ENCODE results near the gene CHRFAM7A.
"Not testable (repeated sequence)": the region's sequence is repeated elsewhere in the genome, so short reads cannot be mapped to it uniquely, and the experiment has no call there.

Gene CHRFAM7A

DNA sequence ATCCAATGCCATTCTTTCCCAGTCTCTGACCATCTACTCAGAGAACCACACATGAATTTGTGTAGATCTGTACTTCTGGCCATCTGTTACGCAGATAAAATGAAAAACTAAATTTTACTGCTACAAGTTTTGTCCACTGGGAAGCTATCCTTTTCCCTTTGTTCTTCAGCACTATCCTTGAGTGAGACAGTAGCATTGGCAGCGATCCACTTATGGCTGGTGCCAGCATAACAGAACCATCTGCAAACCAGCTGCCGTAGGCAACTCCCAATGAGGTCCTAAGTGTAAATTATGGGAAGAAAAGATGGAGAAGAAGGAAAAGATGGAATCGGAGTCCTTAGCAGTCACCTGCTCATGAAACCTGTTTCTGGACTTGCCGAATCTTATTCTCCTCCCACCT is 72.3 kb downstream of the CHRFAM7A start:
- DNase-seq (ENCODE audit: low read depth in 2 of 2), result not testable (repeated sequence)

DNA sequence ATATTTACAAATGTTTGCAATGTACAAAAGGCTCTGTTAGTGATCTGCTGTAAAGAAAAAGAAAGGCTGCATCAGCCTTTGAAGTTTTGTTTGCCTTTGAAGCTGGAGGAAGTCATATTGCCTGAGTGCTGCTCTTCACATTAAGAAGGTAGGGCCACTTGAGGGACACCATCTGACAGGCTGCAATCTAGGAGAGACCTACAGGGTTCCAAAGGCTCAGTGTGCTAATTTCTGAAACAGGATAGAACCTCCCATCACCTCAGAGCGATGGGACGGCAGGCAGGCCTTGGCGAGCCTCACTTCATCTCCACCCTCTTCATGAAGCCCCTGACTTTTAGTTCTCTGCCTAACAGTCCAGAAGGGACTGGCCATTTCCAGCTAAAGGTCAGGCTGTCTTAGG is 77.6 kb downstream of the CHRFAM7A start:
- not testable (repeated sequence) for DNase-seq (ENCODE audit: low read depth in 2 of 2)

DNA sequence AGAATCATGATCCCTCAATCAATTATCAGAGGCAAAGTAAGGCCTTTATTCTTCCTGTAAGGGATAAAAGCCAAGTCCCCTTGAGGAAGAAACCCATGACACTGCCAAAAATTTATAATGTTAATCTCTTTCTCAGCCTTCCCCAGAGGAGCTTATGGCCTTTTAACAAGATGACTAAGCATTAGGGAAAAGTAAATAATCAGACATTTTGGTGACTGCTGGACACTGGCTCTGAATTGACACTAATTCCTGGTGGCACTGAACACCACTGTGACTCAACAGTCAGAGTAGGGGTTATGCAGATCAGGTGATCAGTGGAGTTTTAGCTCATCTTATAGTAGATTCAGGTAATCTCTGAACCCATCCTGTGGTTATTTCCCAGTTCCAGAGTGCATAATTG is 82.8 kb downstream of the CHRFAM7A start:
- DNase-seq (ENCODE audit: low read depth in 2 of 2), result not testable (repeated sequence)

Measured in stimulated activated CD4-positive, alpha-beta T cell treated with anti-CD3 and anti-CD28 coated beads, Interleukin-12 subunit alpha, Interleukin-12 subunit beta, amount 100 ng/mL, for 24 hours (primary cell).